Fibroblast of pulmonary artery (primary cell): ENCODE data around the gene SHLD1.
"Not testable (repeated sequence)": the region's sequence is repeated elsewhere in the genome, so short reads cannot be mapped to it uniquely, and the experiment has no call there.

ENCODE experiments used
- DNase-seq: peaks from one replicate; pipeline ENCODE4 v3.0.0-alpha.2; 2010; ENCODE audit warnings: low read depth
- H3K4me3 ChIP-seq: replicated peaks from 2 replicates; pipeline ENCODE4 v1.5.1; 2011; ENCODE audit warnings: low read depth, mild to moderate bottlenecking, control low read depth, low read length, moderate library complexity
- TF ChIP-seq, protein P1 (sequence below): IDR thresholded peaks from 2 replicates; pipeline ENCODE4 v1.5.1; 2011; ENCODE audit warnings: mild to moderate bottlenecking, control low read depth, low read length, inconsistent platforms; ENCODE audit errors: missing control alignments

Gene SHLD1

DNA sequence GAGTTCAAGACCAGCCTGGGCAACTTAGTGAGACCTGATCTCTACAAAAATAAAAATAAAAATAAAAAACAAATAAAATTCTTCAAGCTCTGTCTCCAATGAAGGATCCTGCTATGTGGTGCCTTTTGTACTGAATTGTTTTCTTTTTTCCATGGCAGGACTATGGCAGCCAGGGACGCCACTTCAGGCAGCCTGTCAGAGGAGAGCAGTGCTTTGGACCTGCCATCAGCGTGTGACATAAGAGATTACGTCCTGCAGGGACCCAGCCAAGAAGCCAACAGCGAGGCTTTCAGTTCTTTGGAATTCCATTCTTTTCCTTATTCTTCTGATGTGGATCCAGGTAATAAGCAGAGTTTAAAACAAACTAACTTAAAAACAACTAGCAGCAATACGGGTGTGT is 22.5 kb downstream of the SHLD1 start:
- no peak overlapping the region for H3K4me3 ChIP-seq
- no peak for DNase-seq
- TF ChIP-seq, protein P1, sequence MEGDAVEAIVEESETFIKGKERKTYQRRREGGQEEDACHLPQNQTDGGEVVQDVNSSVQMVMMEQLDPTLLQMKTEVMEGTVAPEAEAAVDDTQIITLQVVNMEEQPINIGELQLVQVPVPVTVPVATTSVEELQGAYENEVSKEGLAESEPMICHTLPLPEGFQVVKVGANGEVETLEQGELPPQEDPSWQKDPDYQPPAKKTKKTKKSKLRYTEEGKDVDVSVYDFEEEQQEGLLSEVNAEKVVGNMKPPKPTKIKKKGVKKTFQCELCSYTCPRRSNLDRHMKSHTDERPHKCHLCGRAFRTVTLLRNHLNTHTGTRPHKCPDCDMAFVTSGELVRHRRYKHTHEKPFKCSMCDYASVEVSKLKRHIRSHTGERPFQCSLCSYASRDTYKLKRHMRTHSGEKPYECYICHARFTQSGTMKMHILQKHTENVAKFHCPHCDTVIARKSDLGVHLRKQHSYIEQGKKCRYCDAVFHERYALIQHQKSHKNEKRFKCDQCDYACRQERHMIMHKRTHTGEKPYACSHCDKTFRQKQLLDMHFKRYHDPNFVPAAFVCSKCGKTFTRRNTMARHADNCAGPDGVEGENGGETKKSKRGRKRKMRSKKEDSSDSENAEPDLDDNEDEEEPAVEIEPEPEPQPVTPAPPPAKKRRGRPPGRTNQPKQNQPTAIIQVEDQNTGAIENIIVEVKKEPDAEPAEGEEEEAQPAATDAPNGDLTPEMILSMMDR: no peak

DNA sequence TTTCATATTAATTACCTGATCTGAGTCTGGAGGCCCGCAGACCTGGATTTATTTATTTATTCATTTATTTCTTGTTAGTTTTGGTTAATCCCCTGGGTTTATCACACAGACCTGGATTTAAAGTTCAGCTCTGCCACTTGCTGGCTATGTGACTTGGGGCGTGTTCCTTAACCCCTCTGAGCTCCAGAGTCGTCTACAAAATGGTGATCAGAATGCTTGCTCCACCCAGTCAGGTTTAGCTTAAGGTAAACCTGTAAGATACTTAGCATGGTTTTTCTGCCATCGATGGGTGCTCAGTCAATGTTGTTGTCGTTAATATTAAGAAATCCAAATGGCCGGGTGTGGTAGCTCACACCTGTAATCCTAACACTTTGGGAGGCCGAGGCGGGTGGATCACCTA is 23.4 kb downstream of the SHLD1 start:
- TF ChIP-seq, protein P1: no peak
- DNase-seq: no peak
- H3K4me3 ChIP-seq: no peak overlapping the region

DNA sequence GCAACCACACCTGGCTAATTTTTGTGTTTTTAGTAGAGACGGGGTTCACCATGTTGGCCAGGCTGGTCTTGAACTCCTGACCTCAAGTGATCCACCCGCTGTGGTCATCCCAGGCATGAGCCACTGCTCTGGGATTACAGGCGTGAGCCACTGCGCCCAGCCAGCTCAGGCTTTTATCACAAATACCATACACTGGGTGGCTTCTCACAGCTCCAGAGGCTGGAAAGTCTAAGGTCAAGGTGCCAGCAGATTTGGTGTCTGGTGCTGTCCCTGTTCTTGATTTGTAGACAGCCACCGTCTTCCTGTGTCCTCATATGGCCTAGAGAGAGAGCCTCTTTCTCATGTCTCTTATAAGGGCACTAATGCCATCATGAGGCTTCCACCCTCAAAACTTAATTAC is 25.9 kb downstream of the SHLD1 start:
- H3K4me3 ChIP-seq: no peak overlapping the region
- TF ChIP-seq, protein P1: no peak
- no peak for DNase-seq

DNA sequence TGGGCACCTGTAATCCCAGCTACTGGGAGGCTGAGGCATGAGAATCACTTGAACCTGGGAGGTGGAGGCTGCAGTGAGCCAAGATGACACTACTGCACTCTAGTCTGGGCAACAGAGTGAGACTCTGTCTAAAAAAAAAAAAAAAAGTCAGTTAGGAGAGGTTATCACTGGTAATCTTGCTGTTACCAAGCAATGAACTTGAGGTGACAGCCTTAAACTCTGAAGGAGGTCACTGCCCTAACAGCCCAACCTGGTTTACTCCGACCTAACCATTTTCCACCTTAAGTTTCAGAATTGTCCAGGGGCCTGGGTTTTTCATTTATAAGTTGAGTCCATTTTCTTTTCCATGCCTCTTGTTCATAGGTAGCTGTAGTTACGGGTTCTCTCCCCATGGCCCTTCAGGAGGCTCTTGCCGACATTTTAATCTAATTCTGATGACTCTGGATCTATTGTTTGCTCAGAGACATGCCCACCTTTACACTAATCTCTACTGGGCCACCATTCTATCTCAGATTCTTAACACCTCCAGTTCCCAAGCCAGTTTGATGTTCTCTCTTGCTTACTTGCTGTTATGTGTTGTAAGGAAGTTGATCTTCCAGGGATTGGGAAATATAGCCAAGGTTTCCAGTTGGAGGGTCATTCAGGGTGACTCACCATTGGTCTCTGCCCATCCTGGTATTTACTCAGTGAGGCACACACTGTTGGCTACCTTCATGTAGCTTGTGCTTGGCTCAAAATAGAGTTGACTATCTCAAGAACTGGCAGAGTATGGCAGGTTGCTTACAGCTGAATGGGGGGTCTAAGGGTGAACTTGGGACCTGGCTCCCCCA is 29.1 kb downstream of the SHLD1 start:
- DNase-seq: peak; percentile 74
- no peak overlapping the region for H3K4me3 ChIP-seq
- TF ChIP-seq, protein P1: no peak

DNA sequence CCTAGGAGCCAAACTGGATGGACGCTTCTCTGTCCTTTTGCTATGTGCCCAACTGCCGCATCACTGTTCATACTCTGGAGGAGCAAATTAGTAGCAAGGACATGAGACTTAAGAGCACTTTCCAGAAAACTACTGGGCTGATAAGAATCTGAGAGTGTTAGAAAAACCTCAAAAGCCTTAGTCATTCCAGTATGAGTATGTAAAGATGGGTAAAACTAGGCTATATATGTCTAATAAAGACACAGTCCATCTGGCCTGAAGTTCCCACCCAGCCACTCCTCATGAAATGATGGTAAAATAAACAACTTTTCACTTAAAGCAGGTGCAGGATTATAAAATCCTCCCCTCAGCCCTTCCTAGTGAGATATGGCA is 30.6 kb downstream of the SHLD1 start:
- H3K4me3 ChIP-seq: no peak overlapping the region
- DNase-seq: no peak
- TF ChIP-seq, protein P1: no peak

DNA sequence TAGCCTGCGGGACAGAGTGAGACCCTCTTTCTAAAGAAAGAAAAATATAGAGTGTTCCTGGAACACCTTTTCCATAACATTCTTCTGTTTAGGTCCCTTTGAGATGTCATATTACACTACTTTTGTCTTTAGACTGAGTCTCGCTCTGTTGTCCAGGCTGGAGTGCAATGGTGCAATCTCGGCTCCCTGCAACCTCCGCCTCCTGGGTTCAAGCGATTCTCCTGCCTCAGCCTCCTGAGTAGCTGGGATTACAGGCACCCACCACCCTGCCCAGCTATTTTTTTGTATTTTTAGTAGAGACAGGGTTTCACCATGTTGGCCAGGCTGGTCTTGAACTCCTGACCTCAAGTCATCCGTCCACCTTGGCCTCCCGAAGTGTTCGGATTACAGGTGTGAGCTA is 31.2 kb downstream of the SHLD1 start:
- not testable (repeated sequence) for DNase-seq, H3K4me3 ChIP-seq

DNA sequence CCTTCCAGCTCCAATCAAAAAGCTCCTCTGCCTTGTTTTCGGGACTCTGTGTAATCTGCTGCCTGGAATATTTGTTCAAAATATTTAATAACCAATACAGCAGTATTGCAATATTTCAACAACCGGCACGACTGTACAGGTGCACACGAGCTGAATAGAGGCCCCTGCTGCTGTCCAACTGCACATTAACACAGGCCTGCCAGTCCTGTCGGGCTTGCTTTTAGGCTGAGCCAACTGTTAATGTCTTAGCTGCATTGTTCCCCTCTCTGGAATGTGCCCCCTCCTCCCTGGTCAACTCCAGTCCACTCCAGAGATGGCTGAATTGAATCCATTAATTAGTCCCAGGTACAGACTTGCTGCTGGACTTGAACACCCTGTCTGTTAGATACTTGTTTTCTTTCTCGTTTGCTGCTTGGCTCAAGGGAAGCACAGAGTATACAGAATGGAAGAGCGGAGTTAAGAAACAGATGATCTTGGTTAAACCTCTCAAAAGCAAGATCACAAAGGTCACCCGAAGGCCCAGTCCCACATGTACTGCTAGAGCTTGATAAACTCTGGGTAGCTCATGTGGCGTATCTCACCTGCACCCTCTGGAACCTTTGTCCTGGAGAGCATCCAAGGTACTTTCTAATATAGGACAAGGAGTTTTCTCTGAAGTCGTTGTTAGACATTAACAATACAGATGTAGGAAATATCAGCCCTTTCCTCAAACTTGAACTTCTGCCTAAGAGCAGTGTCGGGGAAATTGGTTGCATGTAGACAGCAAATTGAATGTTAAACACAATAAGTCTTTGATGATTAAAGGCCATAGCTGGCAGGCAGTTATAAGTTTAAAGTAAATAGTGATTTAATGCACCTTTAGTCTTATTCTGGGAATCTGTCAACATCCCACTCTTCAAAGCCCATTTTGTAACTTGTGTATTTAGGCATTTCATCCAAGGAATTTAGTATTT is 31.9 kb downstream of the SHLD1 start:
- TF ChIP-seq, protein P1: no peak
- H3K4me3 ChIP-seq: no peak overlapping the region
- no peak for DNase-seq
